HEK293 (cell line): Measurements from ENCODE around the gene NEIL1.

ENCODE experiments used
- ATF2 ChIP-seq: fragments of 450-650 bp; formaldehyde crosslinking; IDR thresholded peaks from 2 replicates; pipeline ENCODE4 v1.5.1; 2016; ENCODE audit warnings: missing biosample characterization, missing genetic modification characterization, low read depth
- CTCF ChIP-seq: fragments of 450-650 bp; formaldehyde crosslinking; IDR thresholded peaks from 2 replicates; pipeline ENCODE4 v1.5.1; 2016; ENCODE audit warnings: missing biosample characterization, missing genetic modification characterization
- REST ChIP-seq: fragments of 450-650 bp; formaldehyde crosslinking; IDR thresholded peaks from 2 replicates; pipeline ENCODE4 v1.5.1; 2016; ENCODE audit warnings: missing biosample characterization, missing genetic modification characterization
- ZBTB8A ChIP-seq: fragments of 450-650 bp; formaldehyde crosslinking; IDR thresholded peaks from 2 replicates; pipeline ENCODE4 v1.5.1; 2016; ENCODE audit warnings: missing biosample characterization, missing genetic modification characterization
- ZNF138 ChIP-seq: fragments of 450-650 bp; formaldehyde crosslinking; IDR thresholded peaks from 2 replicates; pipeline ENCODE4 v1.5.1; 2016; ENCODE audit warnings: missing biosample characterization, missing genetic modification characterization, borderline replicate concordance
- ZNF157 ChIP-seq: fragments of 450-650 bp; formaldehyde crosslinking; IDR thresholded peaks from 2 replicates; pipeline ENCODE4 v1.5.1; 2016; ENCODE audit warnings: missing biosample characterization, missing genetic modification characterization
- ZNF175 ChIP-seq: fragments of 450-650 bp; formaldehyde crosslinking; IDR thresholded peaks from 2 replicates; pipeline ENCODE4 v1.5.1; 2016; ENCODE audit warnings: missing biosample characterization, missing genetic modification characterization
- ZNF24 ChIP-seq: fragments of 450-650 bp; formaldehyde crosslinking; IDR thresholded peaks from 2 replicates; pipeline ENCODE4 v1.5.1; 2016; ENCODE audit warnings: missing biosample characterization, missing genetic modification characterization
- ZNF248 ChIP-seq: fragments of 450-650 bp; formaldehyde crosslinking; IDR thresholded peaks from 2 replicates; pipeline ENCODE4 v1.5.1; 2017; ENCODE audit warnings: missing biosample characterization, missing genetic modification characterization
- ZNF324 ChIP-seq: fragments of 450-650 bp; formaldehyde crosslinking; IDR thresholded peaks from 2 replicates; pipeline ENCODE4 v1.5.1; 2016; ENCODE audit warnings: missing biosample characterization, missing genetic modification characterization
- TF ChIP-seq, protein P1 (sequence below): fragments of 450-650 bp; formaldehyde crosslinking; IDR thresholded peaks from 2 replicates; pipeline ENCODE4 v1.5.1; 2016; ENCODE audit warnings: missing biosample characterization, missing genetic modification characterization
- TF ChIP-seq, protein P2 (sequence below): fragments of 450-650 bp; formaldehyde crosslinking; IDR thresholded peaks from 2 replicates; pipeline ENCODE4 v1.5.1; 2016; ENCODE audit warnings: missing biosample characterization, missing genetic modification characterization
- TF ChIP-seq, protein P3 (sequence below): fragments of 450-650 bp; formaldehyde crosslinking; IDR thresholded peaks from 2 replicates; pipeline ENCODE4 v1.5.1; 2016; ENCODE audit warnings: missing biosample characterization, missing genetic modification characterization, low read depth

GRCh38 chr15:75354454-75354853 is 7.6 kb downstream of the NEIL1 start:
- no peak for TF ChIP-seq ZNF248
- no peak for TF ChIP-seq ZNF324
- no peak for TF ChIP-seq ZBTB8A
- TF ChIP-seq, protein P1, sequence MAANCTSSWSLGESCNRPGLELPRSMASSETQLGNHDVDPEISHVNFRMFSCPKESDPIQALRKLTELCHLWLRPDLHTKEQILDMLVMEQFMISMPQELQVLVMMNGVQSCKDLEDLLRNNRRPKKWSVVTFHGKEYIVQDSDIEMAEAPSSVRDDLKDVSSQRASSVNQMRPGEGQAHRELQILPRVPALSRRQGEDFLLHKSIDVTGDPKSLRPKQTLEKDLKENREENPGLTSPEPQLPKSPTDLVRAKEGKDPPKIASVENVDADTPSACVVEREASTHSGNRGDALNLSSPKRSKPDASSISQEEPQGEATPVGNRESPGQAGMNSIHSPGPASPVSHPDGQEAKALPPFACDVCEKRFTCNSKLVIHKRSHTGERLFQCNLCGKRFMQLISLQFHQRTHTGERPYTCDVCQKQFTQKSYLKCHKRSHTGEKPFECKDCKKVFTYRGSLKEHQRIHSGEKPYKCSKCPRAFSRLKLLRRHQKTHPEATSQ (tag by site-specific recombination), result no peak
- TF ChIP-seq CTCF (tag by site-specific recombination), result no peak
- no peak for TF ChIP-seq REST (tag by site-specific recombination)
- TF ChIP-seq ZNF24 (tag by site-specific recombination), result no peak
- TF ChIP-seq ZNF138 (tag by site-specific recombination), result no peak
- TF ChIP-seq, protein P2, sequence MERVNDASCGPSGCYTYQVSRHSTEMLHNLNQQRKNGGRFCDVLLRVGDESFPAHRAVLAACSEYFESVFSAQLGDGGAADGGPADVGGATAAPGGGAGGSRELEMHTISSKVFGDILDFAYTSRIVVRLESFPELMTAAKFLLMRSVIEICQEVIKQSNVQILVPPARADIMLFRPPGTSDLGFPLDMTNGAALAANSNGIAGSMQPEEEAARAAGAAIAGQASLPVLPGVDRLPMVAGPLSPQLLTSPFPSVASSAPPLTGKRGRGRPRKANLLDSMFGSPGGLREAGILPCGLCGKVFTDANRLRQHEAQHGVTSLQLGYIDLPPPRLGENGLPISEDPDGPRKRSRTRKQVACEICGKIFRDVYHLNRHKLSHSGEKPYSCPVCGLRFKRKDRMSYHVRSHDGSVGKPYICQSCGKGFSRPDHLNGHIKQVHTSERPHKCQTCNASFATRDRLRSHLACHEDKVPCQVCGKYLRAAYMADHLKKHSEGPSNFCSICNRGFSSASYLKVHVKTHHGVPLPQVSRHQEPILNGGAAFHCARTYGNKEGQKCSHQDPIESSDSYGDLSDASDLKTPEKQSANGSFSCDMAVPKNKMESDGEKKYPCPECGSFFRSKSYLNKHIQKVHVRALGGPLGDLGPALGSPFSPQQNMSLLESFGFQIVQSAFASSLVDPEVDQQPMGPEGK (tag by site-specific recombination), result no peak
- TF ChIP-seq ATF2 (tag by site-specific recombination), result no peak
- no peak for TF ChIP-seq ZNF175 (tag by site-specific recombination)
- TF ChIP-seq, protein P3, sequence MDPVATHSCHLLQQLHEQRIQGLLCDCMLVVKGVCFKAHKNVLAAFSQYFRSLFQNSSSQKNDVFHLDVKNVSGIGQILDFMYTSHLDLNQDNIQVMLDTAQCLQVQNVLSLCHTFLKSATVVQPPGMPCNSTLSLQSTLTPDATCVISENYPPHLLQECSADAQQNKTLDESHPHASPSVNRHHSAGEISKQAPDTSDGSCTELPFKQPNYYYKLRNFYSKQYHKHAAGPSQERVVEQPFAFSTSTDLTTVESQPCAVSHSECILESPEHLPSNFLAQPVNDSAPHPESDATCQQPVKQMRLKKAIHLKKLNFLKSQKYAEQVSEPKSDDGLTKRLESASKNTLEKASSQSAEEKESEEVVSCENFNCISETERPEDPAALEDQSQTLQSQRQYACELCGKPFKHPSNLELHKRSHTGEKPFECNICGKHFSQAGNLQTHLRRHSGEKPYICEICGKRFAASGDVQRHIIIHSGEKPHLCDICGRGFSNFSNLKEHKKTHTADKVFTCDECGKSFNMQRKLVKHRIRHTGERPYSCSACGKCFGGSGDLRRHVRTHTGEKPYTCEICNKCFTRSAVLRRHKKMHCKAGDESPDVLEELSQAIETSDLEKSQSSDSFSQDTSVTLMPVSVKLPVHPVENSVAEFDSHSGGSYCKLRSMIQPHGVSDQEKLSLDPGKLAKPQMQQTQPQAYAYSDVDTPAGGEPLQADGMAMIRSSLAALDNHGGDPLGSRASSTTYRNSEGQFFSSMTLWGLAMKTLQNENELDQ (tag by site-specific recombination), result no peak
- TF ChIP-seq ZNF157 (tag by site-specific recombination), result no peak
